ENCODE results near the gene E2F2. TPM values are rescaled to one million over a fixed set of nuclear protein-coding genes. Genes with fewer than 3 reads are reported as not detected.

E2F2 gene
- total RNA-seq, 1 experiment from 2014 or later, result 8.1 TPM

GRCh38 chr1:23477359-23478144 is 53.5 kb downstream of the E2F2 start:
- CTCF ChIA-PET, result no interaction called here
- DNase-seq, result no peak
- BruUV-seq (replicated peaks), result no TSS peak
- TF ChIP-seq, protein P1, sequence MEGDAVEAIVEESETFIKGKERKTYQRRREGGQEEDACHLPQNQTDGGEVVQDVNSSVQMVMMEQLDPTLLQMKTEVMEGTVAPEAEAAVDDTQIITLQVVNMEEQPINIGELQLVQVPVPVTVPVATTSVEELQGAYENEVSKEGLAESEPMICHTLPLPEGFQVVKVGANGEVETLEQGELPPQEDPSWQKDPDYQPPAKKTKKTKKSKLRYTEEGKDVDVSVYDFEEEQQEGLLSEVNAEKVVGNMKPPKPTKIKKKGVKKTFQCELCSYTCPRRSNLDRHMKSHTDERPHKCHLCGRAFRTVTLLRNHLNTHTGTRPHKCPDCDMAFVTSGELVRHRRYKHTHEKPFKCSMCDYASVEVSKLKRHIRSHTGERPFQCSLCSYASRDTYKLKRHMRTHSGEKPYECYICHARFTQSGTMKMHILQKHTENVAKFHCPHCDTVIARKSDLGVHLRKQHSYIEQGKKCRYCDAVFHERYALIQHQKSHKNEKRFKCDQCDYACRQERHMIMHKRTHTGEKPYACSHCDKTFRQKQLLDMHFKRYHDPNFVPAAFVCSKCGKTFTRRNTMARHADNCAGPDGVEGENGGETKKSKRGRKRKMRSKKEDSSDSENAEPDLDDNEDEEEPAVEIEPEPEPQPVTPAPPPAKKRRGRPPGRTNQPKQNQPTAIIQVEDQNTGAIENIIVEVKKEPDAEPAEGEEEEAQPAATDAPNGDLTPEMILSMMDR (IDR thresholded peaks at IDR 0.05; ENCODE audit: unreplicated experiment), result no peak
- intact Hi-C loops (cut with micrococcal nuclease; ENCODE audit: unreplicated experiment), result no loop called here
- Mint-ChIP-seq H3K4me3 (ENCODE audit: low read depth, unreplicated experiment) (no peak overlapping the region), H3K4me1 (ENCODE audit: low read depth, unreplicated experiment) (peaks cover 8% of the 10 kb centered on the region), H3K27me3 (ENCODE audit: unreplicated experiment) (peaks cover under 1% of the 10 kb centered on the region), H3K9me3 (ENCODE audit: low read depth, unreplicated experiment) (no peaks in the 10 kb centered on the region), H3K27ac (ENCODE audit: unreplicated experiment) (no peak overlapping the region), H3K36me3 (ENCODE audit: insufficient read depth, unreplicated experiment) (no peaks in the 10 kb centered on the region)

DNA sequence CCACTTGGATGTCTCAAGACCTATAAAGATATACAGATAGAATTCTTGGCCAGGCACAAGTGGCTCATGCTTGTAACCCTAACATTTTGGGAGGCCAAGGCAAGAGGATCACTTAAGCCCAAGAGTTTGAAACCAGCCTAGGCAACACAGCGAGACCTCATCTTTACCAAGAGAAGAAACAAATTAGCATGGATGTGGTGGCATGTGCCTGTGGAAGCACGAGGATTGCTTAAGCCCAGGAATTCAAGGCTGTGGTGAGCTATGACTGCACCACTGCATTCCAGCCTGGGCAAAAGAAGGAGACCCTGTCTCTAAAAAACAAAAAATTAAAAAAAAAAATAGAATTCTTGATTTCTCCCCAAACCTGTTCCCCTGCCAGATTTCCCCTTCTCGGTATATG is 55.4 kb downstream of the E2F2 start:
- no peak overlapping the region for H3K4me3 Mint-ChIP-seq (ENCODE audit: low read depth, unreplicated experiment)
- H3K27me3 Mint-ChIP-seq (ENCODE audit: unreplicated experiment), result no peaks in the 10 kb centered on the region

DNA sequence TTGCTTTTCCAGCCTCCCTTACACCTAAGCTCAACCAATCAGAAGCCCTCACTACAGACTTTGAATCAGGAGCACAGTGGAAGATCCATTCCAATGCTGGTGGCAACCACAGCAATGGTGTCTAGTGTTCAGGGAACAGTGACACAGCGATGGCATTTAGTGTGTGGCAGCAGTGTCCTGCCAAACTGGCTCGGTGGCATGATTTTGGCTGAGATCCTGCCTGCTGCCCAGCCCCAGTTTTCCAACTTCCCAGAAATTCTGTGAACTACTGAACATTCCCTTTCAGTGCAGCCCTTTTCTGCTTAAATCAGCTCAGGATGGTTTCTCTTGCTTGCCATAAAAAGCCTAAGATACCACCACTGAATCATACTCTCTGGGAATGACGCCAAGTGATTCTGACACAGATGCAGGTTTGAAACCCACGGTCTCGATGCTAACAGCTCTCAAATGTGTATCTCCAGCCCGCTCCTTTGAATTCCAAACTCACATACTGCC is 55.9 kb downstream of the E2F2 start:
- no TSS peak for BruUV-seq (replicated peaks)
- no peak overlapping the region for H3K27ac Mint-ChIP-seq (ENCODE audit: unreplicated experiment)
- H3K4me3 Mint-ChIP-seq (ENCODE audit: low read depth, unreplicated experiment), result no peak overlapping the region
- H3K36me3 Mint-ChIP-seq (ENCODE audit: insufficient read depth, unreplicated experiment), result no peaks in the 10 kb centered on the region
- TF ChIP-seq, protein P1 (IDR thresholded peaks at IDR 0.05; ENCODE audit: unreplicated experiment), result no peak
- no peak for DNase-seq
- H3K27me3 Mint-ChIP-seq (ENCODE audit: unreplicated experiment), result no peaks in the 10 kb centered on the region
- H3K9me3 Mint-ChIP-seq (ENCODE audit: low read depth, unreplicated experiment), result no peaks in the 10 kb centered on the region
- CTCF ChIA-PET, result interaction anchor here (0.8 kb wide), 1 partner anchor 9 kb away, joined by 4 read pairs; the partner anchor contains the start of gene ASAP3
- intact Hi-C loops (cut with micrococcal nuclease; ENCODE audit: unreplicated experiment), result no loop called here
- H3K4me1 Mint-ChIP-seq (ENCODE audit: low read depth, unreplicated experiment), result peaks cover 8% of the 10 kb centered on the region

More for the DNA sequence above, 55.4 kb downstream of the E2F2 start:
- BruUV-seq (replicated peaks), result no TSS peak
- Mint-ChIP-seq H3K27ac (ENCODE audit: unreplicated experiment) (no peak overlapping the region), H3K4me1 (ENCODE audit: low read depth, unreplicated experiment) (peaks cover 8% of the 10 kb centered on the region), H3K9me3 (ENCODE audit: low read depth, unreplicated experiment) (no peaks in the 10 kb centered on the region), H3K36me3 (ENCODE audit: insufficient read depth, unreplicated experiment) (no peaks in the 10 kb centered on the region)
- no peak for DNase-seq
- intact Hi-C loops (cut with micrococcal nuclease; ENCODE audit: unreplicated experiment), result no loop called here
- TF ChIP-seq, protein P1 (IDR thresholded peaks at IDR 0.05; ENCODE audit: unreplicated experiment), result no peak
- CTCF ChIA-PET, result no interaction called here

GRCh38 chr1:23473037-23473800 is 57.8 kb downstream of the E2F2 start:
- no peak overlapping the region for H3K27ac Mint-ChIP-seq (ENCODE audit: unreplicated experiment)
- CTCF ChIA-PET, result interaction anchor here (0.9 kb wide), 1 partner anchor 12 kb away, joined by 4 read pairs; no protein-coding TSS in a partner anchor
- H3K4me3 Mint-ChIP-seq (ENCODE audit: low read depth, unreplicated experiment), result no peak overlapping the region
- no peaks in the 10 kb centered on the region for H3K4me1 Mint-ChIP-seq (ENCODE audit: low read depth, unreplicated experiment)
- DNase-seq, result no peak
- H3K27me3 Mint-ChIP-seq (ENCODE audit: unreplicated experiment), result no peaks in the 10 kb centered on the region
- no peaks in the 10 kb centered on the region for H3K9me3 Mint-ChIP-seq (ENCODE audit: low read depth, unreplicated experiment)
- intact Hi-C loops (cut with micrococcal nuclease; ENCODE audit: unreplicated experiment), result no loop called here
- BruUV-seq (replicated peaks), result no TSS peak
- TF ChIP-seq, protein P1 (IDR thresholded peaks at IDR 0.05; ENCODE audit: unreplicated experiment), result no peak
- no peaks in the 10 kb centered on the region for H3K36me3 Mint-ChIP-seq (ENCODE audit: insufficient read depth, unreplicated experiment)
